ENCODE data around the gene BTBD18. TPM values are rescaled to one million over a fixed set of nuclear protein-coding genes. Genes with fewer than 3 reads are reported as not detected.

BTBD18 gene
- total and polyA plus RNA-seq, 7 donors = 0.03 TPM; not detected in 6

DNA sequence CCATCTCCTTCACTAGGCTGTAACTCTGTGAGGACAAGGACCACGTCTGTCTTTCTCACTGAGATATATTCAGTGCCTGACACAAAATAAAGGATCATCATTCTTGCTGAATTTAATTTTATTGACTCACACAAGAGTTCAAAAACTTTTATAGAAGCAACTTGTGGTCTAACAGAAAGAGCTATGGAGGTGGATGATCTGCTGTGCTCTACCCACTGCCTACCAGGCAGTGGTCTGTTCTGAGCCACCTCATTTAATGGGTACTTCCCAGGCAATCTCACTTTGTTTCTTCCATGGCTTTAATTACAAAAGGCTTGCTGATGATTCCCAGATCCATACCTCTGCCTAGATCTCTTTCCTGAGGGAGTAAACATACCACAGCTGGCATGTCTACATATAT, 4.7 kb downstream of the BTBD18 start:
- Histone ChIP-seq H3K36me3 (ENCODE audit: insufficient read depth in 1 of 2, low read depth in 1 of 2) (peaks cover 5 to 77% of the 10 kb centered on the region in 2 donors), H3K4me3 (no peak overlapping the region), H3K4me1 (peaks cover 17% of the 10 kb centered on the region), H3K27ac (no peak overlapping the region), H3K9me3 (no peaks in the 10 kb centered on the region), H3K27me3 (ENCODE audit: insufficient read depth in 3 of 3, low read length in 2 of 3) (no peaks in the 10 kb centered on the region)
- TF ChIP-seq CTCF (IDR thresholded peaks at IDR 0.05) = no peak
- 81 to 87% (median 82%) methylated on average over 1 of the region's 1 CpG for WGBS, 3 donors
- no peak for DNase-seq
- ATAC-seq = no peak
- intact Hi-C loops (cut with DNase I) = loop anchor here (10.0 kb wide), 2 partner anchors 48 to 778 kb away; no protein-coding TSS in a partner anchor

DNA sequence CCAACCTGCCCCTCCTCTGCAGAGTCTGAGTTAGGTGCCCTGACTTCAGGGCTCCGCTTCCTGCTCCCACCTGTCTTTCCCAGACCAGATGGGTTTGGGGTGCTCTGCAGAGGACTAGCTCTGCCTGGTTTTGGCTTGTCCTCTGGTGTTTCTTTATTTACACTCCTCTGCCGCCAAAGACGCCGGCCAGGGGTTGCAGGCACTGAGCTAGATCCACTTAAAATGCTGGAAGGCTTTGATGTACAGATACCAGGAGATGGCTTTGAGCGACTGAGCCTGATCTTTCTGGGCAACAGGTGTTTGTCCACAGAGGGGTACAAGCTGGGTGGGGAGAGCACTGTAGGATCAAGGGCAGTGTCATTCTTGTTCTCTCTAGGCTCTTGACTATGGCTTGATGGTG, 6.4 kb downstream of the BTBD18 start:
- DNase-seq (no peak), ATAC-seq (no peak)
- Histone ChIP-seq H3K27me3 (ENCODE audit: insufficient read depth in 3 of 3, low read length in 2 of 3) (no peaks in the 10 kb centered on the region), H3K27ac (no peak overlapping the region), H3K4me3 (no peak overlapping the region), H3K36me3 (ENCODE audit: insufficient read depth in 1 of 2, low read depth in 1 of 2) (peaks cover 5 to 67% of the 10 kb centered on the region in 2 donors), H3K9me3 (no peaks in the 10 kb centered on the region), H3K4me1 (peaks cover 22% of the 10 kb centered on the region)
- intact Hi-C loops (cut with DNase I) = loop anchor here (10.0 kb wide), 2 partner anchors 50 to 780 kb away; no protein-coding TSS in a partner anchor
- TF ChIP-seq CTCF (IDR thresholded peaks at IDR 0.05) = no peak
- 78 to 79% (median 79%) methylated on average over 5 of the region's 5 CpGs for WGBS, 3 donors

- TF ChIP-seq CTCF (IDR thresholded peaks at IDR 0.05) = no peak
- 80 to 85% (median 81%) methylated on average over 2 of the region's 2 CpGs for WGBS, 3 donors
- Histone ChIP-seq H3K36me3 (ENCODE audit: insufficient read depth in 1 of 2, low read depth in 1 of 2) (peaks cover 5 to 68% of the 10 kb centered on the region in 2 donors), H3K4me3 (no peak overlapping the region), H3K27ac (no peak overlapping the region), H3K4me1 (peaks cover 22% of the 10 kb centered on the region), H3K9me3 (no peaks in the 10 kb centered on the region), H3K27me3 (ENCODE audit: insufficient read depth in 3 of 3, low read length in 2 of 3) (no peaks in the 10 kb centered on the region)
- DNase-seq (no peak), ATAC-seq (no peak)
- intact Hi-C loops (cut with DNase I) = loop anchor here (10.0 kb wide), 2 partner anchors 50 to 780 kb away; no protein-coding TSS in a partner anchor
Observed at GRCh38 chr11:57744357-57744756, 7.3 kb downstream of the BTBD18 start.

- Histone ChIP-seq H3K27me3 (ENCODE audit: insufficient read depth in 3 of 3, low read length in 2 of 3) (no peaks in the 10 kb centered on the region), H3K27ac (peak overlapping the region; percentile 92), H3K4me1 (peaks cover 22% of the 10 kb centered on the region), H3K4me3 (peak overlapping the region; percentile 77), H3K9me3 (no peaks in the 10 kb centered on the region), H3K36me3 (ENCODE audit: insufficient read depth in 1 of 2, low read depth in 1 of 2) (peaks cover 10 to 76% of the 10 kb centered on the region in 2 donors)
- no peak for ATAC-seq
- intact Hi-C loops (cut with DNase I) = loop anchor here (2.0 to 10.0 kb wide), 3 partner anchors 17 to 783 kb away; no protein-coding TSS in a partner anchor
- DNase-seq = no peak
- 7 to 9% (median 7%) methylated on average over 10 of the region's 10 CpGs for WGBS, 3 donors
- TF ChIP-seq CTCF (IDR thresholded peaks at IDR 0.05) = no peak
Observed at GRCh38 chr11:57742087-57742452, 9.5 kb downstream of the BTBD18 start.
